ENCODE measurements around the gene ATOH8. TPM values are rescaled to one million over a fixed set of nuclear protein-coding genes. Genes with fewer than 3 reads are reported as not detected.

ATOH8 gene
- polyA plus RNA-seq, 1 donor (not counting 4 experiments of a cell fraction or from before 2014, with no cell fraction given), result not detected

DNA sequence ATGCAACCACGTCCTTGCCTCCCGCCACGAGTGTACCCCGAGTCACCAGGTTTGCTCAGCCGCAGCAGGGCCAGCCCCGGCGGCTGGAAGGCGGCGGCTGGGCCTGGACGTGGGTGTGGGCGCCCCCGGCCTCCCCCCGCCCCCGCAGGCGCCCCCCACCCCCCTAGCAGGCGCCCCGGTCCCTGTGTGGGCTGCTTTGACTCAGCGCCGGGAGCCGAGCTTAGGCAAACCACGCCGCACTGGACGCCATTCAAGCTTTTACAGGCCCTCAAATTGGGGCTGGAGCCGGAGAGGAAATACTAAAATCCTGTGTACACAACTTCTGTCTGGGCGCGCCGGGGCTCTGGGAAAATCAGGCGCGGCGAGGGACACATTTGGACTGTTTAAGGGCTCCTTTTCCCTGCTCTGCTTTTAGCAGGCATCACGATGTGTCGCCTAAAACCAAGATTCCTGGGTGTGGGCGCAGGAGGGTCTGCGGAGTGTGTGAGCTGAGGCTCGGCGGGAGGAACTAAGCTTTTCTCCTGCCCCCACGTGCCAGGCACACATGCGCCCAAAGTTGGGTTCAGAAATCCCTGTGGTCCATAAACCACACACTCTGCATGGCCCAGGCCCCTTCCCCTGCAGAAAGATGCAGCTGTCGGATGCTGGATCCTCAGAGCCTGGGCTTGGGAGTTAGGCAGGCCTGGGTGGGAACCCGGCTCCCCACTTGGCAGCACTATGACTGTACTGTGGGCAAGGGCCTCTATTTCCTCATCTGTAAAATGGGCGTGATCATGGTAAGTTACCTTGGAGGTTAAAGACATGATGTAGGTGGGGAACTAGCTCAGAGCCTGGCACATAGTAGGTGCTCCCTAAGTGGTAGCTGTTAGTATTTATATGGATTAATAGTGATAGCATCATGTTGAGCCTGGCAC lies 57.6 kb downstream of the ATOH8 start:
- no peak for DNase-seq (ENCODE audit: low read depth, low spot score)
- no peak overlapping the region for H2AFZ ChIP-seq (ENCODE audit: control insufficient read depth, low read length)
- H3K9me3 ChIP-seq (ENCODE audit: control insufficient read depth, low read depth, low read length), result no peaks in the 10 kb centered on the region
- H3K9ac ChIP-seq (ENCODE audit: control insufficient read depth, extremely low read depth, insufficient read depth, low read length), result no peak overlapping the region
- dilution Hi-C loops (cut with MboI; ENCODE audit: extremely low pct_ligation_motif_present, low sequenced_read_pairs), result loop anchor here (25.0 kb wide), 1 partner anchor 99 kb away; no protein-coding TSS in a partner anchor
- no peaks in the 10 kb centered on the region for H3K9me1 ChIP-seq (ENCODE audit: control insufficient read depth, extremely low read depth, insufficient read depth, low read length)
- H3K79me2 ChIP-seq (ENCODE audit: control insufficient read depth, insufficient read depth, low read length), result no peaks in the 10 kb centered on the region
- FAIRE-seq, result no peak
- TF ChIP-seq, protein P1, sequence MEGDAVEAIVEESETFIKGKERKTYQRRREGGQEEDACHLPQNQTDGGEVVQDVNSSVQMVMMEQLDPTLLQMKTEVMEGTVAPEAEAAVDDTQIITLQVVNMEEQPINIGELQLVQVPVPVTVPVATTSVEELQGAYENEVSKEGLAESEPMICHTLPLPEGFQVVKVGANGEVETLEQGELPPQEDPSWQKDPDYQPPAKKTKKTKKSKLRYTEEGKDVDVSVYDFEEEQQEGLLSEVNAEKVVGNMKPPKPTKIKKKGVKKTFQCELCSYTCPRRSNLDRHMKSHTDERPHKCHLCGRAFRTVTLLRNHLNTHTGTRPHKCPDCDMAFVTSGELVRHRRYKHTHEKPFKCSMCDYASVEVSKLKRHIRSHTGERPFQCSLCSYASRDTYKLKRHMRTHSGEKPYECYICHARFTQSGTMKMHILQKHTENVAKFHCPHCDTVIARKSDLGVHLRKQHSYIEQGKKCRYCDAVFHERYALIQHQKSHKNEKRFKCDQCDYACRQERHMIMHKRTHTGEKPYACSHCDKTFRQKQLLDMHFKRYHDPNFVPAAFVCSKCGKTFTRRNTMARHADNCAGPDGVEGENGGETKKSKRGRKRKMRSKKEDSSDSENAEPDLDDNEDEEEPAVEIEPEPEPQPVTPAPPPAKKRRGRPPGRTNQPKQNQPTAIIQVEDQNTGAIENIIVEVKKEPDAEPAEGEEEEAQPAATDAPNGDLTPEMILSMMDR (optimal IDR thresholded peaks at IDR 0.05 in 1 of 3, IDR thresholded peaks at IDR 0.05 in 1 of 3, conservative IDR thresholded peaks at IDR 0.05 in 1 of 3; ENCODE audit: extremely low read depth in 1 of 3, insufficient read depth in 2 of 3, low read length in 3 of 3), result no peak
- TF ChIP-seq EZH2 (IDR thresholded peaks at IDR 0.05; ENCODE audit: low read length), result no peak
- no peaks in the 10 kb centered on the region for H4K20me1 ChIP-seq (ENCODE audit: control insufficient read depth, extremely low read depth, insufficient read depth, low read length)
- no peaks in the 10 kb centered on the region for H3K4me1 ChIP-seq (ENCODE audit: control insufficient read depth, extremely low read depth, insufficient read depth, low read length)
- no peak overlapping the region for H3K27ac ChIP-seq (ENCODE audit: control insufficient read depth, insufficient read depth, low read length)
- H3K36me3 ChIP-seq (ENCODE audit: control insufficient read depth in 2 of 2, extremely low read depth in 1 of 2, insufficient read depth in 2 of 2, low read length in 2 of 2), result no peaks in the 10 kb centered on the region
- no peak overlapping the region for H3K4me3 ChIP-seq (ENCODE audit: control insufficient read depth in 2 of 3, extremely low read depth in 1 of 3, insufficient read depth in 2 of 3, low read depth in 1 of 3, low read length in 3 of 3)
- H3K4me2 ChIP-seq (ENCODE audit: control insufficient read depth, extremely low read depth, insufficient read depth, low read depth, low read length), result no peak overlapping the region
- H3K27me3 ChIP-seq (ENCODE audit: control insufficient read depth, extremely low read depth, insufficient read depth, low read length), result peaks cover 17% of the 10 kb centered on the region

DNA sequence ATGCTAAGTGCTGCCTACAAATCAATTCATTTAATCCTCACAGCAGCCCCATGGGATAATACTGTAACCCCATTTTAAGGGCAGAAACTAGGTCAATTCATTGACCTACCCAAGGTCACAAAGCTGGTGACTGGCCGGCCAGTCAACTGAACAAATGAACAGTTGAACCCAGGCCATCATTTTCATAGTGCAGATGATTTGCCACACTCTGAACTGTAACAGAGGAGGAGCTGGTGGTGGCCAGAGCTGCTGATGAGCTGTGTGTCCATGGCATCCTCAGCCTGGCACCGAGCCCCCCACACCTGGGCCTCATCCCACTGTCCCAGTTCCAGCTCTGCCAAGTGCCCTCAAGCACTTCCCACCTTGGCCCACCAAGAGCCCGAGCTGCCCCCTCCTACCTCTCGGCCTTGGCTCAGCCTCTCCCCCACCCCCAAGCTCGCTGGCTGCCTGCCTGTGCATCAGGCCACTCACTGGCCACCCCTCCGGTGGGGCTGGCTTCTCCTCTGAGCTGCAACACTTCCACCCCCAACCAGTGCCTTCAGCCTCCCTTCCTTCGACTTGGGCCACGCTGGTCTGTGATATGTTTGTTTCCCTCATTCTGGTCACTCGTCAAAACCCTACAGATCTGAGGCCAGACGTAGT lies 58.4 kb downstream of the ATOH8 start:
- Histone ChIP-seq H4K20me1 (ENCODE audit: control insufficient read depth, extremely low read depth, insufficient read depth, low read length) (no peaks in the 10 kb centered on the region), H3K9ac (ENCODE audit: control insufficient read depth, extremely low read depth, insufficient read depth, low read length) (no peak overlapping the region), H2AFZ (ENCODE audit: control insufficient read depth, low read length) (no peak overlapping the region), H3K36me3 (ENCODE audit: control insufficient read depth in 2 of 2, extremely low read depth in 1 of 2, insufficient read depth in 2 of 2, low read length in 2 of 2) (no peaks in the 10 kb centered on the region), H3K9me3 (ENCODE audit: control insufficient read depth, low read depth, low read length) (no peaks in the 10 kb centered on the region), H3K27me3 (ENCODE audit: control insufficient read depth, extremely low read depth, insufficient read depth, low read length) (peaks cover 17% of the 10 kb centered on the region), H3K4me3 (ENCODE audit: control insufficient read depth in 2 of 3, extremely low read depth in 1 of 3, insufficient read depth in 2 of 3, low read depth in 1 of 3, low read length in 3 of 3) (no peak overlapping the region), H3K9me1 (ENCODE audit: control insufficient read depth, extremely low read depth, insufficient read depth, low read length) (no peaks in the 10 kb centered on the region), H3K27ac (ENCODE audit: control insufficient read depth, insufficient read depth, low read length) (no peak overlapping the region), H3K4me2 (ENCODE audit: control insufficient read depth, extremely low read depth, insufficient read depth, low read depth, low read length) (no peak overlapping the region), H3K79me2 (ENCODE audit: control insufficient read depth, insufficient read depth, low read length) (no peaks in the 10 kb centered on the region), H3K4me1 (ENCODE audit: control insufficient read depth, extremely low read depth, insufficient read depth, low read length) (no peaks in the 10 kb centered on the region)
- dilution Hi-C loops (cut with MboI; ENCODE audit: extremely low pct_ligation_motif_present, low sequenced_read_pairs), result loop anchor here (25.0 kb wide), 1 partner anchor 100 kb away; no protein-coding TSS in a partner anchor
- DNase-seq (ENCODE audit: low read depth, low spot score) (no peak), FAIRE-seq (no peak)
- TF ChIP-seq, protein P1 (optimal IDR thresholded peaks at IDR 0.05 in 1 of 3, IDR thresholded peaks at IDR 0.05 in 1 of 3, conservative IDR thresholded peaks at IDR 0.05 in 1 of 3; ENCODE audit: extremely low read depth in 1 of 3, insufficient read depth in 2 of 3, low read length in 3 of 3), result no peak
- TF ChIP-seq EZH2 (IDR thresholded peaks at IDR 0.05; ENCODE audit: low read length), result no peak
